ENCODE measurements around the gene RNPC3. TPM values are rescaled to one million over a fixed set of nuclear protein-coding genes. Genes with fewer than 3 reads are reported as not detected.
"Not testable (repeated sequence)": the region's sequence is repeated elsewhere in the genome, so short reads cannot be mapped to it uniquely, and the experiment has no call there.

RNPC3 gene
- polyA plus RNA-seq, 3 donors: 32.1 to 45.2 (median 44.7) TPM

DNA sequence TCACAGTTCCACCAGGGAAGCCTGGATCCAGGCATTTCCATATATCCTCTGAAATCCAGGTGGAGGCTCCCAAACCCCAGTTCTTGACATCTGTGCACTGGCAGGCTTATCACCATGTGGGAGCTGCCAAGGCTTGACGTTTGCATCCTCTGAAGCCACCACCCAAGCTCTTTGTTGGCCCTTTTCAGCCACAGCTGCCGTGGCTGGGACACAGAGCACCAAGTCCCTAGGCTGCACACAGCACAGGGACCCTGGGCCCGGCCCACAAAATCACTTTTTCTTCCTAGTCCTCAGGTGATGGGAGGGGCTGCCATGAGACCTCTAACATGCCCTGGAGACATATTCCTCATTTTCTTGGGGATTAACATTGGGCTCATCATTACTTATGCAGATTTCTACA is 22.3 kb downstream of the RNPC3 start:
- DNase-seq (ENCODE audit: low read depth in 3 of 3, low spot score in 2 of 3): no peak

DNA sequence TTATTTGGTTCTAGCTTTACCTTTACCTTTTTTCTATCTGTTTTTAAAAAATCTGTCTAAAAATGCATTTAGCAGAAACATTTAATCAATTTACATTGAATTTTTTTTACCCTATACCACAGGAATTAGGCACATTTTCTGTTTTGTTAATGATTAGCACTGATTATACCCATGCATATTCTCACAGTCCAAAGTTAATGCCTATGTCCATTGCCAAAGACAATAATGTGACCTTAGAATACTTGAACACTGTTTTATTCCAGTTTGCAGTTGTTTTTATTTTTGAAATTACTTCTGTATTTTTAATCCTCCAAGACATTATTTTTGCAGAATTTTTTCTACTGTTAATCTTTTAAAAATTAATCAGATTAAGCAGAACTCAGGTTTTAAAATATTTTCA is 34.9 kb downstream of the RNPC3 start:
- DNase-seq (ENCODE audit: low read depth in 3 of 3, low spot score in 2 of 3): no peak

DNA sequence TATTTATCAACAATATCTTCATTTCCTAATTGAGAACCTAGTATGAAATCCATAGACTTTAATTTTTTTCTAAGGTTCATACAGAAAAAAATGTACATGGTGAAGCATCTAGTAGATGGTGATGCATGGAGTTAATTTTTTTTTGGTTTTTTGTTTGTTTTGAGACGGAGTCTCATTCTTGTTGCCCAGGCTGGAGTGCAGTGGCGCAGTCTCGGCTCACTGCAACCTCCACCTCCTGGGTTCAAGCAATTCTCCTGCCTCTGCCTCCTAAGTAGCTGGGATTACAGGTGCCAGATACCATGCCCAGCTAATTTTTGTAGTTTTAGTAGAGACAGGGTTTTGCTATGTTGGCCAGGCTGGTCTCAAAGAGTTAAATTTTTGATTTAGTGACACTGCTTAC is 35.6 kb downstream of the RNPC3 start:
- DNase-seq (ENCODE audit: low read depth in 3 of 3, low spot score in 2 of 3): not testable (repeated sequence)

DNA sequence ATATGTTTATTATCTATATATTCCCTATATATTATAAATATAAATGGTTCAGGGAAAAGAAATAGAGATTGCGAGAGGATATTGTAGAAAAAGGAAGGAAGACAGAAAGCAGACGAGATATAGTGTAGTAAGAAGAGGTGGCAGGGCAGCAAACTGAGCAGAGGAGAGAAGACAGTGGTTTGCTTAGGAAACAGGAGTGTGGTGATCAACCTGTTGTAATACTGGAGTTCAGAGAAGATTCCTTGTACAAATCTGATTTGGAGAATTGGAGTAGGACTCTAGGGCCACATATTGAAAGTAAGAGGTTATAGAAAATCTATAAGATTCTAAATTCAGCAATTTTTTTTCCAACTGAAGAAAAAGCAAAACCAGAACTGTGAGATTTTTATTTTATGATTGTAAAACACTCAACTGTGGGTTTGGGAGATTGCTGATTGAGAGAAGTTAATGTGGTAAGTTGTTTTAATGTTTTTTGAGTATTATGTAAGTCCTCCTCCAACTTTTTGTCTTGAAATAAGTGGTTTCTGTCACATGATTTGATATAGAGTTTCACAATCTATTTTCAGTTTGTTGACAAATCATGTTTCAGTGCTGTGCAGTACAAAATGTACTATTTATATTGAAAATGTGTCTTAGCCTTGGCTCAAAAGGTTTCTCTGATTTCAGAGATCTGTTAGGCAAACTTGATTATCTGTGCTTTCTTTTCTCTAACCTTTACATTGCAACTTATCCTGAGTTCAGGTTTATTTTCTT is 36.3 kb downstream of the RNPC3 start:
- DNase-seq (ENCODE audit: low read depth in 3 of 3, low spot score in 2 of 3): no peak

DNA sequence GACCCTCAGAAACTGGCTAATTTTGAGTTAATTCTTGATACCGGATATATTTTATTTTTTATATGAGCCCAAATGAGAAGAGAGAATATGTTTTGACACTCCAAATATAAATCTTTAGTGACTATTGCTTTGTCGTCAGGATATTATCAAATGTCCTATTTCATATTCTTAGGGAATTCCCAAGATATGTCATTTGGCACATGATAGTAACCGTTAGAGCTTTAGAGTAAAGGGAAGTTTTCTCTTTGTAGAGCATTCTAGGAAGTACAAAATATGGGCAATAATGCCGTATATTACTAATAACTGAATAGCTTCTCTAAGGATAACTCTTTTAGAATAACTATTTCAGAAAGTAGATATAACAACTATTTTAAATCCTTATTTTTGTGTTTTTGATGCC is 37.6 kb downstream of the RNPC3 start:
- no peak for DNase-seq (ENCODE audit: low read depth in 3 of 3, low spot score in 2 of 3)

DNA sequence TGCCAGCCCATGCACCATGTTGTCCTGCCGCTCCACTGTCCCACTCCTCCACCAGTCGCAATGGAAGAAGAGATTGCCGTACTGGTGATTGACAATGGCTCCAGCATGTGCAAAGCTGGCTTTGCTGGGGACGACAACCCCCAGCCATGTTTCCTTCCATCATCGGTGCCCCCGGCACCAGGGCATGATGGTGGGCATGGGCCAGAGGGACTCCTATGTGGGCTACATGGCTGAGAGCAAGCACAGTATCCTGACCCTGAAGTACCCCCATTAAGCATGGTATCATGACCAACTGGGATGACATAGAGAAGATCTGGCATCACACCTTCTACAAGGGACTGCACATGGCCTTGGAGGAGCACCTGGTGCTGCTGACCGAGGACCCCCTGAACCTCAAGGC is 44.0 kb downstream of the RNPC3 start:
- no peak for DNase-seq (ENCODE audit: low read depth in 3 of 3, low spot score in 2 of 3)

DNA sequence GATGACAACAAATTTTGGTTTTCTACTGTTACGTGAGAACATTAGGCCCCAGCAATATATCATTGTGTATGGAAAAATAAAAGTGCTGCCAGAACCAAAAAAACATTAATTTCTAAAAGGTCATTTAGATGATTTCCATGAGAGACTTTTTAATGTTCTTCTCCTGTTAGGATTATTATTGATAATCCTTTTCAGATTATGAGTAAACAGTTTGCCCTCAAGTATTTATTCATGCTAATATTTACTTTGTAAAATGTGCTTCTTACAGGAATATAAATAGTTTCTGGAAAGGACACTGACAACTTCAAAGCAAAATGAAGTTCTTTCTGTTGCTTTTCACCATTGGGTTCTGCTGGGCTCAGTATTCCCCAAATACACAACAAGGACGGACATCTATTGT is 45.8 kb downstream of the RNPC3 start, which contains the start of gene AMY2B:
Gene AMY2B, plus strand, starts transcription at position 301 of the 400 bp plus-strand sequence. Its CDS starts 14 bp downstream, at position 315.
- DNase-seq (ENCODE audit: low read depth in 3 of 3, low spot score in 2 of 3): not testable (repeated sequence)

DNA sequence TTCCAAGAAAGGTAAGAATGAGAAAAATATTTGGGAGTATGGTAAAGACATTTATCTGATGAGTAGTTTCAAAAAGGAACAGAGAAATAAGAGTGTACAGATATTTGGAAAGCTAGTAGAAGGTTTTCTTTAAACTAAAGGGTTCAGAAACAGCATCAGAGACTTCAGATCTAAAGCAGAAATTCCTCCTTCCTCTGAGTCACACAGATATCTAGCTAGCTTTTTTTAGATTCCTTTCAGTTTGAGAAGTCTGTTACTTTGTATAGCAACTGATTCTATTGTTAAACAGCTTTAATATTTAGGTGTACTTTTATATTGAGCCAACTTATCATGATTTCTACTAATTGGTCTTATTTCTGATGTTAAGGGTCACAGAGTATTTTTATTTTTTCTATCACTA is 50.6 kb downstream of the RNPC3 start:
- DNase-seq (ENCODE audit: low read depth in 3 of 3, low spot score in 2 of 3): no peak

DNA sequence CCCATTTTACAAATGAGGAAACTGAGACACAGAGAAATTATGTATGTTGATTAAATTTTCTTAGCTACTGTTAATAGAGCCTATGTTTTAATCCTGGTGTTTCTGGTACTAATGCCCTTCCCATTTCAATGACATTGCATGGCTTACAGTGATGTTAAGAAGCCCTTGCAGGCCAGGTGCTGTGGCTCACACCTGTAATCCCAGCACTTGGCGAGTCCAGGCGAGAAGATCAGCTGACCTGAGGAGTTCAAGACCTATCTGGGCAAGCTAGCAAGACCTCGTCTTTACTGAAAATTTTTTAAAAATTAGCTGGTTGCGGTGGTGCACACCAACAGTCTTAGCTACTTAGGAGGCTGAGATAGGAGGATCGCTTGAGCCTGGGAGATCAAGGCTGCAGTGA is 51.3 kb downstream of the RNPC3 start:
- DNase-seq (ENCODE audit: low read depth in 3 of 3, low spot score in 2 of 3): not testable (repeated sequence)

DNA sequence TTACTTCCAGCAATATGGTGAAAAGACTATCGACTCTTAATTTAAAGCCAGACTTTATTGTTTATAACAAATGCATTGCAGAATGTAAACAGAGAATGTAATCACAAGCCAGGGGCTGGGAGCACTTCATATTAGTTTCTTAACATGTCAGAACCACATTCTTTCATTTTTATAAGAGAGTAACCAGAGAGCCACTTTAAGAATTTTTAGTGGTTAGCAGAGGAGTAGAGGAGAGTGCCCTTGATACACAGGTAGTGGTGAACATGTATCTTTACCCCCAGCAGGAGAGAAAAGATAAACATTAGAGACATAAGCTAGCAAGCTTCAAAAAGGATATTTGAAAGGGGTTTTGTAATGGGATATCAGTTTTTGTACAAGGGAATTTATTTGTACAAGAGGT is 57.0 kb downstream of the RNPC3 start:
- no peak for DNase-seq (ENCODE audit: low read depth in 3 of 3, low spot score in 2 of 3)

DNA sequence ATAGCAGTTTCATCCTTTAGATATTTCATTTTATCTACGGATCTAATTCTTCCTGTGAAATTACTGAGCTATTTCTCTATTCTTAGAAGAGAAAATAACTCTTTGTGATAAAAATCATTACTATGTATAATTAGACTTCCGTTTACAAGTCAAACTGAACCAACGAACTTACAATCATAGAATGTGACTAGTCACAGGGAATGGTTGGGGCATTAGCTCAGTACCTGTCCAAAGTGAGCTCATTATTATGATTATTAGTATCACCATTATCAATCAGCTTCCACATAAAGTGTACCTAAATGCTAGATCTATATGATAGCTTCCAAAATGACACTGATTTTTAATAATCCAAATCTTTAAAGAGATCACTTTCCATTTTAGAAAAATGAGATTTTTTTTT is 58.4 kb downstream of the RNPC3 start:
- DNase-seq (ENCODE audit: low read depth in 3 of 3, low spot score in 2 of 3): no peak

DNA sequence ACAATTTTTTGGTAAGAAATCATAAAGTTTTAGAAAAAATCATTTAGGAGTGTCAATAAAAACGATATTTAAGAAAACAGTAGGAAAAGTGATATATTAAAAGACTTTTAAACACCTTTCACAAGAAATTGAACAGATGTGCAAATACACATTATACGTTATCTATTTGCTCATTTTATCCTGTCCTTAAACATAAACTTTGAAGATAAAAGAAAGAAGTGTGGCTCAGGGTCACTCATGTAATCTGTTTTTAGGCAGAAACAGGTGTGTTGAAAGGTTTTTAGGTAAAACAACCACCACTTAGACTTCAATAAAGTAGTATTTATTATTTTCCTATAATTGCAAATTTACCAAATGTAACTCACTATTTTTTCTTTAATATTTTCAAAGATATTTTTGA is 59.0 kb downstream of the RNPC3 start:
- DNase-seq (ENCODE audit: low read depth in 3 of 3, low spot score in 2 of 3): no peak

DNA sequence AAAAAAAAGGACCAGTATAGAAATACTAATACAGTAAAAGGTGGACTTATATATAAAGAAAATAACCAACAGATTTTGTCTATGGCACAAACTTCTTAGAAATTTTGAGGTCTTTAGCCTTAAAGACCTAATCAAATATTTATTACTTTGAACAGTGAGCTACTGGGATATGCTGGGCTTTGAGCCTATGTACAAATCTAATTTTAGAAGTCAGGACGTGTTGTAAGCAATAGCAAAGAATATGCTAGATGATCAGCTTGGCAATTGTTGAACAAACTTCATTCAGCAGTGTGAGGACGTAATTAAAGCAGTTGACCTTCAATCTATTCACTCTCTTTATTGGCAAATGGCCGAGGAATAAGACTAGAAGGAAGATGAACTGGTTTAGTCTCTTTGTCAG is 77.2 kb downstream of the RNPC3 start:
- DNase-seq (ENCODE audit: low read depth in 3 of 3, low spot score in 2 of 3): not testable (repeated sequence)

Other genes starting within 250 kb of the RNPC3 start
- 10 to 100 TPM; 28.0 to 33.1 (median 28.9) TPM for gene AMY2B, start 45.9 kb downstream of the RNPC3 start, polyA plus RNA-seq (ENCODE audit: insufficient read length in 3 of 3)
- under 1 TPM in 2 of 3 donors, not detected in 1; 0.21 to 0.29 TPM for gene AMY2A, start 91.7 kb downstream of the RNPC3 start, polyA plus RNA-seq (ENCODE audit: insufficient read length in 3 of 3)
- not detected for gene AMY1A, start 130.1 kb downstream of the RNPC3 start, polyA plus RNA-seq (ENCODE audit: insufficient read length in 3 of 3)
- under 1 TPM in 2 of 3 donors, not detected in 1; 0.12 to 0.17 TPM for gene AMY1B, start 170.5 kb downstream of the RNPC3 start, polyA plus RNA-seq (ENCODE audit: insufficient read length in 3 of 3)
- gene AMY1C, start 224.2 kb downstream of the RNPC3 start, polyA plus RNA-seq (ENCODE audit: insufficient read length in 3 of 3): not detected